VCaP (cell line): ENCODE data around the gene SCARB2.

Source experiments
- H3K27ac ChIP-seq: fragments of 450-650 bp; 2 replicates; pipeline ENCODE4 v1.5.1; 2017
- CTCF ChIP-seq: fragments of 450-650 bp; conservative IDR thresholded peaks from 2 replicates; pipeline ENCODE4 v1.5.1; 2017; ENCODE audit warnings: mild to moderate bottlenecking, moderate library complexity

SCARB2 gene

GRCh38 chr4:76226418-76226817, 12.8 kb upstream of the SCARB2 start:
- no peak overlapping the region for H3K27ac ChIP-seq
- TF ChIP-seq CTCF, result no peak

- no peak overlapping the region for H3K27ac ChIP-seq
- no peak for TF ChIP-seq CTCF
Observed at GRCh38 chr4:76224171-76224570, 10.5 kb upstream of the SCARB2 start.

GRCh38 chr4:76219299-76220055, 5.9 kb upstream of the SCARB2 start:
- TF ChIP-seq CTCF, result no peak
- no peak overlapping the region; the same call in 1 of the 2 replicates for H3K27ac ChIP-seq

- H3K27ac ChIP-seq, result peak overlapping the region; percentile 5; the same call in 1 of the 2 replicates
- no peak for TF ChIP-seq CTCF
Observed at GRCh38 chr4:76216975-76217814, 3.6 kb upstream of the SCARB2 start.

GRCh38 chr4:76216524-76216923, 2.9 kb upstream of the SCARB2 start:
- H3K27ac ChIP-seq, result peak overlapping the region; percentile 98
- TF ChIP-seq CTCF, result no peak

- H3K27ac ChIP-seq, result peak overlapping the region; percentile 98
- TF ChIP-seq CTCF, result no peak
Observed at GRCh38 chr4:76215077-76215476, 1.5 kb upstream of the SCARB2 start.

GRCh38 chr4:76214177-76214675, 602 bp upstream of the SCARB2 start:
- H3K27ac ChIP-seq, result peak overlapping the region; percentile 98
- no peak for TF ChIP-seq CTCF
